LNCaP clone FGC (cell line): ENCODE results near the gene SLC35E4.
"Not testable (repeated sequence)": the region's sequence is repeated elsewhere in the genome, so short reads cannot be mapped to it uniquely, and the experiment has no call there.

Experiments used
- DNase-seq: peaks from one replicate; pipeline ENCODE4 v3.0.0-alpha.2; 2011; ENCODE audit warnings: low read depth
- H3K4me3 ChIP-seq: 2 replicates; pipeline ENCODE4 v1.5.1; 2011; ENCODE audit warnings: mild to moderate bottlenecking, low read depth, low read length, control low read depth
- TF ChIP-seq, protein P1 (sequence below): IDR thresholded peaks from 2 replicates; pipeline ENCODE4 v1.5.1; 2012; ENCODE audit warnings: mild to moderate bottlenecking; ENCODE audit not compliant: control insufficient read depth, insufficient read depth; ENCODE audit errors: extremely low read depth

SLC35E4 gene

GRCh38 chr22:30612789-30613188 lies 22.8 kb upstream of the SLC35E4 start:
- DNase-seq, result no peak
- no peak overlapping the region for H3K4me3 ChIP-seq
- TF ChIP-seq, protein P1, sequence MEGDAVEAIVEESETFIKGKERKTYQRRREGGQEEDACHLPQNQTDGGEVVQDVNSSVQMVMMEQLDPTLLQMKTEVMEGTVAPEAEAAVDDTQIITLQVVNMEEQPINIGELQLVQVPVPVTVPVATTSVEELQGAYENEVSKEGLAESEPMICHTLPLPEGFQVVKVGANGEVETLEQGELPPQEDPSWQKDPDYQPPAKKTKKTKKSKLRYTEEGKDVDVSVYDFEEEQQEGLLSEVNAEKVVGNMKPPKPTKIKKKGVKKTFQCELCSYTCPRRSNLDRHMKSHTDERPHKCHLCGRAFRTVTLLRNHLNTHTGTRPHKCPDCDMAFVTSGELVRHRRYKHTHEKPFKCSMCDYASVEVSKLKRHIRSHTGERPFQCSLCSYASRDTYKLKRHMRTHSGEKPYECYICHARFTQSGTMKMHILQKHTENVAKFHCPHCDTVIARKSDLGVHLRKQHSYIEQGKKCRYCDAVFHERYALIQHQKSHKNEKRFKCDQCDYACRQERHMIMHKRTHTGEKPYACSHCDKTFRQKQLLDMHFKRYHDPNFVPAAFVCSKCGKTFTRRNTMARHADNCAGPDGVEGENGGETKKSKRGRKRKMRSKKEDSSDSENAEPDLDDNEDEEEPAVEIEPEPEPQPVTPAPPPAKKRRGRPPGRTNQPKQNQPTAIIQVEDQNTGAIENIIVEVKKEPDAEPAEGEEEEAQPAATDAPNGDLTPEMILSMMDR, result no peak

DNA sequence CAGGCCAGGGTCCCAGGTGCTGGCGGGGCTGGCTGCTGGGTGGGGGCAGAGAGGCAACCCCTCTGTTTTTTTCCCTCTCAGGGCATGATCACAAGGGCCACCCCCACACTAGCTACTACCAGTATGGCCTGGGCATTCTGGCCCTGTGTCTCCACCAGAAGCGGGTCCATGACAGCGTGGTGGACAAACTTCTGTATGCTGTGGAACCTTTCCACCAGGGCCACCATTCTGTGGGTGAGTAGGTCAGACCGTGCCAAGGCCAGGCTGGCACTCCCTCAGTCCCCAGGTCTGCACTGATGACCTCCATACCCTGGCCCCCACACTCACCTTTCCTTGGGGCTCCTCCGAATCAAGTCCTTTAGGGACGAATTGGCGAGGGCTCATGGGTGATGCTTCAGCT lies 21.3 kb upstream of the SLC35E4 start:
- no peak overlapping the region for H3K4me3 ChIP-seq
- TF ChIP-seq, protein P1, result no peak
- no peak for DNase-seq

GRCh38 chr22:30614879-30615278 lies 20.7 kb upstream of the SLC35E4 start:
- TF ChIP-seq, protein P1, result no peak
- no peak overlapping the region for H3K4me3 ChIP-seq
- no peak for DNase-seq

DNA sequence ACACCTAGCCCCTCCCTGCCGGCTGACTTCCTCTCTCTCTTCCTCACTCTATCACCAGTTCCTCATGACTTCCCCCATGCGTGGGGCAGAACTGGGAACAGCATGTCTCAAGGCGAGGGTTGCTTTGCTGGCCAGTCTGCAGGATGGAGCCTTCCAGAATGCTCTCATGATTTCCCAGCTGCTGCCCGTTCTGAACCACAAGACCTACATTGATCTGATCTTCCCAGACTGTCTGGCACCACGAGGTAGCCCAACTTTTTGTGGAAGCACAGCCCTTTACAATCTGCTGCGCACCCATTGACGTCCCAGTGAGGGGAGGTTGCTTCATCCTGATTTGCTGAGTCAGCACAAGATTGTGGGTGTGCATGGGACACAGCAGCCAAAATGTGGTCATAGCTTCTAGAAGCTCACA lies 20.0 kb upstream of the SLC35E4 start:
- DNase-seq, result no peak
- no peak overlapping the region for H3K4me3 ChIP-seq
- TF ChIP-seq, protein P1, result no peak

GRCh38 chr22:30617819-30618218 lies 17.8 kb upstream of the SLC35E4 start:
- DNase-seq, result no peak
- no peak overlapping the region for H3K4me3 ChIP-seq
- TF ChIP-seq, protein P1, result no peak

DNA sequence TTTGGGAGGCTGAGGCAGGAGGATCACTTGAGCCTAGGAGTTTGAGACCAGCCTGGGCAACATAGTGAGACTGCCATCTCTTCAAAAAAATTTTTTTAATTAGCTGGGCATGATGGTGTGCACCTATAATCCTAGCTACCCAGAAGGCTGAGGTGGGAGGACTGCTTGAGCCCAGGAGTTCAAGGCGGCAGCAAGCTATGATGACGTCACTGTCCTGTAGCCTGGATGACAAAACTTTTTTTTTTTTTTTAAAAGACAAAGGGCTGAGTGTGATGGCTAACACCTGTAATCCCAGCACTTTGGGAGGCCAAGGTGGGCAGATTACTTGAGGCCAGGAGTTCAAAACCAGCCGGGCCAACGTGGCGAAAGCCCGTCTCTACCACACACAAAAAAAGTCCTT lies 15.7 kb upstream of the SLC35E4 start:
- not testable (repeated sequence) for H3K4me3 ChIP-seq, DNase-seq

GRCh38 chr22:30626413-30626812 lies 9.2 kb upstream of the SLC35E4 start:
- DNase-seq, result no peak
- no peak overlapping the region for H3K4me3 ChIP-seq
- TF ChIP-seq, protein P1, result no peak
